GM21528 (cell line): Measurements from ENCODE around the gene TFG.

Experiments used
- ATAC-seq: cut with Tn5 transposase; IDR thresholded peaks from one replicate; pipeline ENCODE4 v1.9.1; 2021; ENCODE audit warnings: mild to moderate bottlenecking, moderate library complexity; ENCODE audit not compliant: unreplicated experiment, low FRiP score

The TFG gene

DNA sequence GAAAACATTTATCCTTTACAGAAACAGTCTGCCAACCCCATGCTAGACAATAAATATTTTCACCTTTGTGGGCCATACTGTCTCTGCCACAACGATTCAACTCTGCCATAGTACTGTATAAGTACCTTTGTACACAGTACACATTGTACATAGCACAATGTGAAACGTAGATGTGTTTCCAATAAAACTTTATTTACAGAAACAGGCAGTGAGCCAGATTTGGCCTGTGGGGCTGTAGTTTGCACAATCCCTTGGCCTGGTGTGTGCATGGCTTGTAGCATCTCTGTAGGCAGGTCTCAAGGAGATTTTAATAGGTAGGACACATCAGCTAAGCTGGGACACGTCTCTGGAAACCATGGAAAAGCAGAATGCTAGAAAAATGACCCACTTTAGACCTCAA, 74.3 kb downstream of the TFG start:
- no peak for ATAC-seq

DNA sequence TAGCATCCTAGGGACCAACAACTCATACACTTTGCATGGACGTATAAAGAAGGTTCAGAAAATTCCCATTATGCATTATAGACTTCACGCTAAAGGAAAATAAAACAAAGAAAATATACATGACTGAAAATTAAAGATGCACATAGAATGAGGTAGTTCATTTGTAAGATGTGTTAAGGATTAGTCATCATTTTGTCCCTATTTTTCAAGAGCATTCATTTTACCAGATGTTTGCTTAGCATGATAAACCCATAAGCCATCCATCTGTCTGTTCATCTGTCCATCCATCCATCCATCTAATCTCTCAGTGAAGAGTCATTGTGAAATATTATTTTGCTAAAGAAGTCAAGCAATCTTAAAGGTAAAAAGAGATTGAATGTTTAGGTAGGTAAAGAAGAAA, 80.3 kb downstream of the TFG start:
- ATAC-seq = no peak

DNA sequence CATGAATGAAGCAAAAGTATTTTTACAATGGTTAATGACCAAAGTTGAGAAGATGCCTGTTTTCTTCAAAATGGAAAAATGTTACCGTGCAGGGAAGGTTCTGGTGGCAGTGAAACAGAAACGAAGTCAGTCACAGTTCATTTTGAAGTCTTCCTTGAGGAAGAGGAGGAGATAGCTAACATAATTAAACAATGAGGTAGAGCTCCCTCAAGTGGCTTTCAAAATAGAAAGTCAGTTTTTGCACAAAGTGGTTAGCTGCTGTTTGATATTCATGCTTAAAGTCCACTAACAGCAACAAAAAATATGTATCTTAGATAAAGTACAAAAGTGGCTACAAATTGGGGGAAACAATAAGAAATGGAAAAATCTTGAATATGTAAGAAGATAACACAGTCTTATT, 87.3 kb downstream of the TFG start:
- no peak for ATAC-seq

DNA sequence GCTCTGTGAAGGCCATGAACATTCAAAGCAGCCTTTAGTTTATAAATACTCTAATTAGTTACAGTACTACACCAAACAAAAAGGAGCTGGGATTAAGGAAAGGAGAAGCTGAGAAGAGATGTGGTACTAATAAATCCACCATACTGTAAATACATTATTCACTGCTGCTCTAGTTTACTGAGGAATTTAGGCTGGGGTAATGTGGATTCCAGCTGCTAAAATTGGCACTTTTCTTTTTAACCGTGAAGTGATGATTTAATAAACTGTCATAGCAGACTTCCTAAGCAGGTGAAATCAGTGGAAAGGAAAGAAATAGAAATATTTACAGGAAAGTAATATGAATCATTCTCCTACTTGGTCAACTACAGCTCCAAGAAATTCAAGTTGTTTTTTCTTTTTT, 88.7 kb downstream of the TFG start:
- ATAC-seq = no peak
